GM12892 (cell line): ENCODE measurements around the gene EML4.

Experiments
- POLR2A ChIP-seq: IDR thresholded peaks from 2 replicates; pipeline ENCODE4 v1.6.1; 2011; ENCODE audit warnings: low read depth, low read length, control low read depth
- TAF1 ChIP-seq: IDR thresholded peaks from 2 replicates; pipeline ENCODE4 v1.6.1; 2011; ENCODE audit warnings: low read depth, mild to moderate bottlenecking, control low read depth, low read length, borderline replicate concordance

- TF ChIP-seq POLR2A (no peak), TAF1 (no peak)
These were observed 35.4 kb upstream of the EML4 start for GRCh38 chr2:42133771-42134195.
